Bronchial epithelial cell (primary cell): Measurements from ENCODE around the gene CLASP2. TPM values are rescaled to one million over a fixed set of nuclear protein-coding genes. Genes with fewer than 3 reads are reported as not detected.
"Not testable (repeated sequence)": the region's sequence is repeated elsewhere in the genome, so short reads cannot be mapped to it uniquely, and the experiment has no call there.

Source experiments
- DNase-seq: peaks from one replicate; pipeline ENCODE4 v3.0.0-alpha.2; 2010; ENCODE audit warnings: low read depth
- FAIRE-seq: peaks from 2 replicates; lab custom pipeline; 2011; peaks lifted over from hg19 to GRCh38; lab: Jason Lieb, UNC
- H3K27me3 ChIP-seq: 2 replicates; pipeline ENCODE4 v1.5.1; 2011; ENCODE audit warnings: low read length; ENCODE audit not compliant: control insufficient read depth, insufficient read depth
- H3K36me3 ChIP-seq: 2 replicates; pipeline ENCODE4 v1.5.1; 2011; ENCODE audit warnings: low read length; ENCODE audit not compliant: control insufficient read depth, insufficient read depth
- H3K4me3 ChIP-seq: 2 replicates; pipeline ENCODE4 v1.5.1; 2011; ENCODE audit warnings: mild to moderate bottlenecking, low read depth, low read length, control low read depth
- CTCF ChIP-seq: IDR thresholded peaks from 2 replicates; pipeline ENCODE4 v1.5.1; 2011; ENCODE audit warnings: mild to moderate bottlenecking, moderate library complexity, low read length, control low read depth, inconsistent platforms; ENCODE audit not compliant: insufficient read depth, severe bottlenecking
- total RNA-seq: library from RNA; depleted of rRNA; stranded (reverse); fragments of >200 nt; gene quantifications from 2 replicates; pipeline ENCODE4 v1.2.1, GENCODE V29; 2014

The CLASP2 gene
- total RNA-seq, 1 donor from 2014 or later, result 43.4 TPM

DNA sequence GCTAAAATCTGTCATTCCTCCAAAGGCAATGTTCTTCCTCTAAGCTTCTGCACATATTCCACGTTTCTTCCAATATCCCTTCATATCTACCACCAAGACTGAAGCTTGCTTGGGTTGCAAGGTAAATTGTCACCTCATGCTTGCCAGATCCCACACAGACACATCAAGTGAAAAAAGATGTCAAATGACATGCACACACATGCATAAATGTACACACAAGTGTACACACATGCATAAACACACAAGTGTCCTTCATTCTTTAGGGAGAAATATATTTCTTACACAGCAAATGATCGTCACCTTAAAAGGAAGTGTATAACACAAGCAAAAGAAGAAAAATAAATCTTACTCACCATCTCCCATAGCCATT, 59.4 kb downstream of the CLASP2 start:
- no peak for TF ChIP-seq CTCF
- no peak overlapping the region for H3K4me3 ChIP-seq
- H3K36me3 ChIP-seq, result no peaks in the 10 kb centered on the region
- FAIRE-seq, result no peak
- no peaks in the 10 kb centered on the region for H3K27me3 ChIP-seq
- DNase-seq, result no peak

- no peak for TF ChIP-seq CTCF
- Histone ChIP-seq H3K4me3 (no peak overlapping the region), H3K27me3 (no peaks in the 10 kb centered on the region), H3K36me3 (no peaks in the 10 kb centered on the region)
- no peak for DNase-seq
- no peak for FAIRE-seq
Observed at GRCh38 chr3:33658039-33658438, 60.0 kb downstream of the CLASP2 start.

- no peak for FAIRE-seq
- TF ChIP-seq CTCF, result no peak
- Histone ChIP-seq H3K36me3 (no peaks in the 10 kb centered on the region), H3K4me3 (no peak overlapping the region), H3K27me3 (no peaks in the 10 kb centered on the region)
- no peak for DNase-seq
Observed at GRCh38 chr3:33652736-33653135, 65.3 kb downstream of the CLASP2 start.

DNA sequence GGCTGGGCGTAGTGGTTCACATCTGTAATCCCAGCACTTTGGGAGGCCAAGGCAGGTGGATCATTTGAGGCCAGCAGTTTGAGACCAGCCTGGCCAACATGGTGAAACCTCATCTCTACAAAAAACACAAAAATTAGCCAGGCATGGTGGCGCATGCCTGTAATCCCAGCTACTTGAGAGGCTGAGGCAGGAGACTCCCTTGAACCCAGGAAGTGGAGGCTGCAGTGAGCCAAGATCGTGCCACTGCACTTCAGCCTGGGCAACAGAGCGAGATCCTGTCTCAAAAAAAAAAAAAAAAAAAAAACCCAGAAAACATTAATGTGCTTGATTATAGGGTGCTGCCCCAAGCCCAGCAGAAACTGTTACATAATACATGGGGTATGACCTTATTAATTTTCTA, 67.0 kb downstream of the CLASP2 start:
- DNase-seq, H3K4me3 ChIP-seq, FAIRE-seq, H3K27me3 ChIP-seq, H3K36me3 ChIP-seq: not testable (repeated sequence)

GRCh38 chr3:33650495-33650894, 67.6 kb downstream of the CLASP2 start:
- no peak for FAIRE-seq
- H3K4me3 ChIP-seq, result no peak overlapping the region
- H3K27me3 ChIP-seq, result no peaks in the 10 kb centered on the region
- no peak for TF ChIP-seq CTCF
- no peak for DNase-seq
- H3K36me3 ChIP-seq, result no peaks in the 10 kb centered on the region

GRCh38 chr3:33648793-33649192, 69.3 kb downstream of the CLASP2 start:
- no peak for TF ChIP-seq CTCF
- Histone ChIP-seq H3K27me3 (no peaks in the 10 kb centered on the region), H3K4me3 (no peak overlapping the region), H3K36me3 (no peaks in the 10 kb centered on the region)
- FAIRE-seq, result no peak
- no peak for DNase-seq

DNA sequence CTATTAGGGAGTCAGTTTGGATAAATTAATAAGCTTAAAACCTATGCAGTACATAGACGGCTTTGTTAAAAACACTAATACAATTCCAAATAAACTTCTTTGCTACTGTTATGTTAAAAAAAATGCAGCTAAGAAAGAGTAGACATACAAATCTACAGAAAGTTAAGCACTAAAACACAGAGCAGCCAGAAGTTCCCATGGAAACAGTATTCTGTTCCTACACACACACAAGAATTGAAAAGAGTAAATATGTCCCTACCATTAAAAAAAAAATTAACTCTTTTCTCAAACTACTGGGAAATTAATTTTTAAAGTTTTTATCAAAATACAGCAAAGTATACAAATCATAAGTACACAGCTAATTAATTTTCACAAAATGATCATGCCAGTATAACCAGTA, 71.6 kb downstream of the CLASP2 start:
- H3K27me3 ChIP-seq, result no peaks in the 10 kb centered on the region
- H3K36me3 ChIP-seq, result no peaks in the 10 kb centered on the region
- no peak for TF ChIP-seq CTCF
- FAIRE-seq, result no peak
- no peak overlapping the region for H3K4me3 ChIP-seq
- DNase-seq, result no peak
